ENCODE results near the gene NLRC3.

DNA sequence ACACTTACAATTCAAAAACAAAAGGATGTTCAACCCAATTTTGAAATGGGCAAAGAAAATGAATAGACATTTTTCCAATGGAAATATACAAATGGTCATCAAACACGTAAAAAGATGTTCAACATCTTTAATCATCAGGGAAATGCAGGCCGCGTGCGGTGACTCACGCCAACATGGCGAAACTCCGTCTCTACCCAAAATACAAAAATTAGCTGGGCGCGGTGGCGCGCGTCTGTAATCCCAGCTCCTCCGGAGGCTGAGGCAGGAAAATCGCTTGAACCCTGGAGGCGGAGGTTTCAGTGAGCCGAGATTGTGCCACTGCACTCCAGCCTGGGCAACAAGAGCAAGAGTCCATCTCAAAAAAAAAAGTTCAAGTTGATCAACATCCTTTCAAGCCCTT is 78.2 kb downstream of the NLRC3 start:
- TF ChIP-seq, protein P1, sequence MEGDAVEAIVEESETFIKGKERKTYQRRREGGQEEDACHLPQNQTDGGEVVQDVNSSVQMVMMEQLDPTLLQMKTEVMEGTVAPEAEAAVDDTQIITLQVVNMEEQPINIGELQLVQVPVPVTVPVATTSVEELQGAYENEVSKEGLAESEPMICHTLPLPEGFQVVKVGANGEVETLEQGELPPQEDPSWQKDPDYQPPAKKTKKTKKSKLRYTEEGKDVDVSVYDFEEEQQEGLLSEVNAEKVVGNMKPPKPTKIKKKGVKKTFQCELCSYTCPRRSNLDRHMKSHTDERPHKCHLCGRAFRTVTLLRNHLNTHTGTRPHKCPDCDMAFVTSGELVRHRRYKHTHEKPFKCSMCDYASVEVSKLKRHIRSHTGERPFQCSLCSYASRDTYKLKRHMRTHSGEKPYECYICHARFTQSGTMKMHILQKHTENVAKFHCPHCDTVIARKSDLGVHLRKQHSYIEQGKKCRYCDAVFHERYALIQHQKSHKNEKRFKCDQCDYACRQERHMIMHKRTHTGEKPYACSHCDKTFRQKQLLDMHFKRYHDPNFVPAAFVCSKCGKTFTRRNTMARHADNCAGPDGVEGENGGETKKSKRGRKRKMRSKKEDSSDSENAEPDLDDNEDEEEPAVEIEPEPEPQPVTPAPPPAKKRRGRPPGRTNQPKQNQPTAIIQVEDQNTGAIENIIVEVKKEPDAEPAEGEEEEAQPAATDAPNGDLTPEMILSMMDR (IDR thresholded peaks at IDR 0.05), result no peak
- TF ChIP-seq EP300 (IDR thresholded peaks at IDR 0.05) (no peak), POLR2A (IDR thresholded peaks at IDR 0.05) (no peak), POLR2AphosphoS5 (IDR thresholded peaks at IDR 0.05) (no peak)

All from upper lobe of left lung (tissue), 4 donors.